GM19397 (cell line): ENCODE results near the gene NLN.
"Not testable (repeated sequence)": the region's sequence is repeated elsewhere in the genome, so short reads cannot be mapped to it uniquely, and the experiment has no call there.

Source experiments
- ATAC-seq: cut with Tn5 transposase; IDR thresholded peaks from one replicate; pipeline ENCODE4 v1.9.1; 2021; ENCODE audit warnings: mild to moderate bottlenecking, moderate library complexity; ENCODE audit not compliant: unreplicated experiment

Gene NLN

GRCh38 chr5:65828022-65828896, 106.3 kb downstream of the NLN start:
- no peak for ATAC-seq

- no peak for ATAC-seq
Measured at GRCh38 chr5:65830856-65831255, 108.9 kb downstream of the NLN start.

- ATAC-seq, result no peak
Measured at GRCh38 chr5:65831276-65831675, 109.3 kb downstream of the NLN start.

- no peak for ATAC-seq
Measured at GRCh38 chr5:65832152-65832551, 110.1 kb downstream of the NLN start.

GRCh38 chr5:65832603-65833228, 110.7 kb downstream of the NLN start:
- ATAC-seq, result no peak

GRCh38 chr5:65833780-65834179, 111.8 kb downstream of the NLN start:
- no peak for ATAC-seq

GRCh38 chr5:65834306-65834705, 112.3 kb downstream of the NLN start:
- ATAC-seq, result no peak

- no peak for ATAC-seq
Measured at GRCh38 chr5:65835191-65835590, 113.2 kb downstream of the NLN start.

- ATAC-seq, result no peak
Measured at GRCh38 chr5:65837139-65837538, 115.1 kb downstream of the NLN start.

- ATAC-seq, result not testable (repeated sequence)
Measured at GRCh38 chr5:65839170-65839569, 117.2 kb downstream of the NLN start.

- ATAC-seq, result no peak
Measured at GRCh38 chr5:65840071-65840470, 118.1 kb downstream of the NLN start.

GRCh38 chr5:65844763-65845162, 122.8 kb downstream of the NLN start:
- not testable (repeated sequence) for ATAC-seq

GRCh38 chr5:65846101-65846500, 124.1 kb downstream of the NLN start:
- no peak for ATAC-seq

- ATAC-seq, result not testable (repeated sequence)
Measured at GRCh38 chr5:65847019-65847418, 125.0 kb downstream of the NLN start.

GRCh38 chr5:65849918-65850317, 127.9 kb downstream of the NLN start:
- not testable (repeated sequence) for ATAC-seq

GRCh38 chr5:65854925-65855324, 132.9 kb downstream of the NLN start:
- no peak for ATAC-seq

- no peak for ATAC-seq
Measured at GRCh38 chr5:65855766-65856315, 133.8 kb downstream of the NLN start.

GRCh38 chr5:65856520-65856919, 134.5 kb downstream of the NLN start:
- ATAC-seq, result no peak

GRCh38 chr5:65858316-65858715, 136.3 kb downstream of the NLN start:
- no peak for ATAC-seq

- no peak for ATAC-seq
Measured at GRCh38 chr5:65861830-65862241, 139.8 kb downstream of the NLN start.

GRCh38 chr5:65862384-65862783, 140.4 kb downstream of the NLN start:
- no peak for ATAC-seq

- ATAC-seq, result no peak
Measured at GRCh38 chr5:65863747-65864146, 141.7 kb downstream of the NLN start.
